ENCODE results near the gene NPC1L1. TPM values are rescaled to one million over a fixed set of nuclear protein-coding genes. Genes with fewer than 3 reads are reported as not detected.
A peak's percentile ranks its signal among the peaks of the same experiment; 100 is the strongest.

Gene NPC1L1
- total and polyA plus RNA-seq, 4 experiments from 2014 or later = 0.19 to 0.23 TPM; not detected in 2

GRCh38 chr7:44518761-44519160, 22.4 kb downstream of the NPC1L1 start:
- Histone ChIP-seq H3K4me1 (ENCODE audit: insufficient read depth, low read length) (no peaks in the 10 kb centered on the region), H3K9me3 (ENCODE audit: control insufficient read depth in 1 of 2, low read length in 2 of 2) (no peaks in the 10 kb centered on the region), H3K36me3 (ENCODE audit: insufficient read depth, low read length) (no peaks in the 10 kb centered on the region), H3K4me3 (ENCODE audit: low read length in 2 of 2) (no peak overlapping the region), H3K27me3 (ENCODE audit: insufficient read depth, low read length) (no peaks in the 10 kb centered on the region), H3K27ac (ENCODE audit: low read depth, low read length) (no peak overlapping the region)
- Mint-ChIP-seq H3K27ac (no peak overlapping the region), H3K27me3 (peaks cover 4 to 12% of the 10 kb centered on the region in 2 donors), H3K36me3 (no peaks in the 10 kb centered on the region), H3K4me3 (no peak overlapping the region), H3K4me1 (no peaks in the 10 kb centered on the region), H3K9me3 (peaks cover 0 to 11% (median 1%) of the 10 kb centered on the region in 8 donors)
- ChIA-PET CTCF (ENCODE audit: partially characterized antibody) (no interaction called here), POLR2A (ENCODE audit: partially characterized antibody) (no interaction called here)
- intact Hi-C loops (cut with micrococcal nuclease) = no loop called here
- DNase-seq = no peak

- CTCF ChIA-PET (ENCODE audit: partially characterized antibody) = no interaction called here
Observed at GRCh38 chr7:44517175-44517574, 24.0 kb downstream of the NPC1L1 start.

GRCh38 chr7:44515590-44516268, 25.4 kb downstream of the NPC1L1 start:
- no peaks in the 10 kb centered on the region for H3K9me3 ChIP-seq (ENCODE audit: control insufficient read depth in 1 of 2, low read length in 2 of 2)
- POLR2A ChIA-PET (ENCODE audit: partially characterized antibody) = no interaction called here
- intact Hi-C loops (cut with micrococcal nuclease) = no loop called here
- no peaks in the 10 kb centered on the region for H3K4me1 ChIP-seq (ENCODE audit: insufficient read depth, low read length)
- CTCF ChIA-PET (ENCODE audit: partially characterized antibody) = interaction anchor here (0.6 kb wide), 1 partner anchor 639 kb away, joined by 3 read pairs; no protein-coding TSS in a partner anchor
- H3K4me3 ChIP-seq (ENCODE audit: low read length in 2 of 2) = no peak overlapping the region
- Mint-ChIP-seq H3K4me1 (no peaks in the 10 kb centered on the region), H3K27me3 (peaks cover 2 to 6% of the 10 kb centered on the region in 2 donors), H3K27ac (no peak overlapping the region), H3K4me3 (no peak overlapping the region), H3K36me3 (no peaks in the 10 kb centered on the region), H3K9me3 (peaks cover 0 to 9% (median 0%) of the 10 kb centered on the region in 8 donors)
- no peaks in the 10 kb centered on the region for H3K36me3 ChIP-seq (ENCODE audit: insufficient read depth, low read length)
- DNase-seq = no peak
- no peak overlapping the region for H3K27ac ChIP-seq (ENCODE audit: low read depth, low read length)
- H3K27me3 ChIP-seq (ENCODE audit: insufficient read depth, low read length) = no peaks in the 10 kb centered on the region

More at GRCh38 chr7:44517175-44517574, 24.0 kb downstream of the NPC1L1 start:
- H3K36me3 ChIP-seq (ENCODE audit: insufficient read depth, low read length) = no peaks in the 10 kb centered on the region
- no peak overlapping the region for H3K27ac Mint-ChIP-seq
- no peaks in the 10 kb centered on the region for H3K27me3 ChIP-seq (ENCODE audit: insufficient read depth, low read length)
- no peaks in the 10 kb centered on the region for H3K9me3 Mint-ChIP-seq
- H3K4me1 ChIP-seq (ENCODE audit: insufficient read depth, low read length) = no peaks in the 10 kb centered on the region
- H3K36me3 Mint-ChIP-seq = no peaks in the 10 kb centered on the region
- no peak overlapping the region for H3K4me3 ChIP-seq (ENCODE audit: low read length in 2 of 2)
- H3K27me3 Mint-ChIP-seq = peaks cover 4 to 10% of the 10 kb centered on the region in 2 donors
- intact Hi-C loops (cut with micrococcal nuclease) = no loop called here
- no peak overlapping the region for H3K27ac ChIP-seq (ENCODE audit: low read depth, low read length)
- no peaks in the 10 kb centered on the region for H3K9me3 ChIP-seq (ENCODE audit: control insufficient read depth in 1 of 2, low read length in 2 of 2)
- no peaks in the 10 kb centered on the region for H3K4me1 Mint-ChIP-seq
- no peak overlapping the region for H3K4me3 Mint-ChIP-seq
- POLR2A ChIA-PET (ENCODE audit: partially characterized antibody) = interaction anchor here (0.9 kb wide), 1 partner anchor 453 kb away, joined by 3 read pairs; no protein-coding TSS in a partner anchor
- DNase-seq = no peak

GRCh38 chr7:44512736-44513135, 28.4 kb downstream of the NPC1L1 start:
- H3K4me1 ChIP-seq (ENCODE audit: insufficient read depth, low read length) = no peaks in the 10 kb centered on the region
- H3K9me3 ChIP-seq (ENCODE audit: control insufficient read depth in 1 of 2, low read length in 2 of 2) = no peaks in the 10 kb centered on the region
- Mint-ChIP-seq H3K9me3 (peaks cover 0 to 15% (median 4%) of the 10 kb centered on the region in 8 donors), H3K27me3 (peaks cover 0 to 10% of the 10 kb centered on the region in 2 donors), H3K4me3 (no peak overlapping the region), H3K36me3 (no peaks in the 10 kb centered on the region), H3K4me1 (no peaks in the 10 kb centered on the region), H3K27ac (no peak overlapping the region)
- H3K27me3 ChIP-seq (ENCODE audit: insufficient read depth, low read length) = no peaks in the 10 kb centered on the region
- POLR2A ChIA-PET (ENCODE audit: partially characterized antibody) = no interaction called here
- intact Hi-C loops (cut with micrococcal nuclease) = no loop called here
- H3K4me3 ChIP-seq (ENCODE audit: low read length in 2 of 2) = no peak overlapping the region
- no peak for DNase-seq
- no peak overlapping the region for H3K27ac ChIP-seq (ENCODE audit: low read depth, low read length)
- no peaks in the 10 kb centered on the region for H3K36me3 ChIP-seq (ENCODE audit: insufficient read depth, low read length)
- CTCF ChIA-PET (ENCODE audit: partially characterized antibody) = no interaction called here

- peak overlapping the region in 1 of 7 donors; percentile 33 for H3K27ac Mint-ChIP-seq
- Histone ChIP-seq H3K27ac (ENCODE audit: low read depth, low read length) (no peak overlapping the region), H3K4me3 (ENCODE audit: low read length in 2 of 2) (no peak overlapping the region), H3K36me3 (ENCODE audit: insufficient read depth, low read length) (no peaks in the 10 kb centered on the region), H3K4me1 (ENCODE audit: insufficient read depth, low read length) (no peaks in the 10 kb centered on the region), H3K27me3 (ENCODE audit: insufficient read depth, low read length) (no peaks in the 10 kb centered on the region), H3K9me3 (ENCODE audit: control insufficient read depth in 1 of 2, low read length in 2 of 2) (no peaks in the 10 kb centered on the region)
- ChIA-PET POLR2A (ENCODE audit: partially characterized antibody) (no interaction called here), CTCF (ENCODE audit: partially characterized antibody) (interaction anchor here (1.8 kb wide), 1 partner anchor 23 kb away, joined by 5 read pairs; no protein-coding TSS in a partner anchor)
- peaks cover 0 to 10% of the 10 kb centered on the region in 2 donors for H3K27me3 Mint-ChIP-seq
- no peak for DNase-seq
- no peaks in the 10 kb centered on the region for H3K4me1 Mint-ChIP-seq
- intact Hi-C loops (cut with micrococcal nuclease) = no loop called here
- H3K36me3 Mint-ChIP-seq = no peaks in the 10 kb centered on the region
- H3K9me3 Mint-ChIP-seq = peaks cover 0 to 15% (median 4%) of the 10 kb centered on the region in 8 donors
- H3K4me3 Mint-ChIP-seq = no peak overlapping the region
Observed at GRCh38 chr7:44511863-44512468, 29.2 kb downstream of the NPC1L1 start.

GRCh38 chr7:44511236-44511635, 29.9 kb downstream of the NPC1L1 start:
- Histone ChIP-seq H3K27me3 (ENCODE audit: insufficient read depth, low read length) (no peaks in the 10 kb centered on the region), H3K4me1 (ENCODE audit: insufficient read depth, low read length) (no peaks in the 10 kb centered on the region), H3K36me3 (ENCODE audit: insufficient read depth, low read length) (no peaks in the 10 kb centered on the region), H3K9me3 (ENCODE audit: control insufficient read depth in 1 of 2, low read length in 2 of 2) (no peaks in the 10 kb centered on the region), H3K4me3 (ENCODE audit: low read length in 2 of 2) (no peak overlapping the region), H3K27ac (ENCODE audit: low read depth, low read length) (no peak overlapping the region)
- Mint-ChIP-seq H3K4me1 (no peaks in the 10 kb centered on the region), H3K9me3 (peaks cover 0 to 15% (median 4%) of the 10 kb centered on the region in 8 donors), H3K4me3 (no peak overlapping the region), H3K27me3 (peaks cover 0 to 10% of the 10 kb centered on the region in 2 donors), H3K27ac (no peak overlapping the region), H3K36me3 (no peaks in the 10 kb centered on the region)
- ChIA-PET POLR2A (ENCODE audit: partially characterized antibody) (no interaction called here), CTCF (ENCODE audit: partially characterized antibody) (interaction anchor here (1.8 kb wide), 1 partner anchor 24 kb away, joined by 5 read pairs; no protein-coding TSS in a partner anchor)
- intact Hi-C loops (cut with micrococcal nuclease) = no loop called here
- DNase-seq = no peak

- Histone ChIP-seq H3K36me3 (ENCODE audit: insufficient read depth, low read length) (no peaks in the 10 kb centered on the region), H3K4me3 (ENCODE audit: low read length in 2 of 2) (no peak overlapping the region), H3K27ac (ENCODE audit: low read depth, low read length) (no peak overlapping the region), H3K9me3 (ENCODE audit: control insufficient read depth in 1 of 2, low read length in 2 of 2) (no peaks in the 10 kb centered on the region), H3K27me3 (ENCODE audit: insufficient read depth, low read length) (no peaks in the 10 kb centered on the region), H3K4me1 (ENCODE audit: insufficient read depth, low read length) (no peaks in the 10 kb centered on the region)
- Mint-ChIP-seq H3K4me1 (peaks cover 0 to 4% (median under 1%) of the 10 kb centered on the region in 4 donors), H3K9me3 (peaks cover 0 to 18% (median 5%) of the 10 kb centered on the region in 8 donors), H3K27me3 (peaks cover 0 to 10% of the 10 kb centered on the region in 2 donors), H3K27ac (no peak overlapping the region), H3K4me3 (no peak overlapping the region), H3K36me3 (no peaks in the 10 kb centered on the region)
- ChIA-PET POLR2A (ENCODE audit: partially characterized antibody) (interaction anchor here (0.7 kb wide), 1 partner anchor 63 kb away, joined by 4 read pairs; no protein-coding TSS in a partner anchor), CTCF (ENCODE audit: partially characterized antibody) (no interaction called here)
- intact Hi-C loops (cut with micrococcal nuclease) = no loop called here
- DNase-seq = no peak
Observed at GRCh38 chr7:44508328-44509030, 32.7 kb downstream of the NPC1L1 start.

Data from CD4-positive, alpha-beta memory T cell (primary cell).